ENCODE results near the gene UGT1A4.

Gene UGT1A4

DNA sequence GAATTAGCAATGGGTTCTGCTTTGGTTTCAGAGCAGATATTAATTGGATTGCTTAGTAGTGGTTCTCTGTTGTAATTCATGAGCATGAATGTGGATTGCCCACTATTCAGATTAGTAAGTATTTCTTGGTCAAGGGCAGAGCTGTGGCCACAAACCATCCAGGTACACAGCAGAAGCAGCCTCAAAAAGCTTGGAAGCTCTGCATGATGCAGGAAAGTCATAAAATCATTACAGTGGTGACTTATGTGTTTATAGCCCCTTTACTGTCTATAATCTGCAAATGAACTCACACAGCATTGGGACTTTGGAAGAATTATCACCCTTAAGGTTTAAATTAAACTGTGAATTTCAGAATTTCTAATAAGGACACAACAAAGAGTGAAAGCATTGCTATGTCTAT is 39.6 kb downstream of the UGT1A4 start:
- H3K27ac ChIP-seq: no peak overlapping the region
- H3K4me3 ChIP-seq (ENCODE audit: low read depth, low read length): no peak overlapping the region
- no peaks in the 10 kb centered on the region for H3K36me3 ChIP-seq
- TF ChIP-seq, protein P1, sequence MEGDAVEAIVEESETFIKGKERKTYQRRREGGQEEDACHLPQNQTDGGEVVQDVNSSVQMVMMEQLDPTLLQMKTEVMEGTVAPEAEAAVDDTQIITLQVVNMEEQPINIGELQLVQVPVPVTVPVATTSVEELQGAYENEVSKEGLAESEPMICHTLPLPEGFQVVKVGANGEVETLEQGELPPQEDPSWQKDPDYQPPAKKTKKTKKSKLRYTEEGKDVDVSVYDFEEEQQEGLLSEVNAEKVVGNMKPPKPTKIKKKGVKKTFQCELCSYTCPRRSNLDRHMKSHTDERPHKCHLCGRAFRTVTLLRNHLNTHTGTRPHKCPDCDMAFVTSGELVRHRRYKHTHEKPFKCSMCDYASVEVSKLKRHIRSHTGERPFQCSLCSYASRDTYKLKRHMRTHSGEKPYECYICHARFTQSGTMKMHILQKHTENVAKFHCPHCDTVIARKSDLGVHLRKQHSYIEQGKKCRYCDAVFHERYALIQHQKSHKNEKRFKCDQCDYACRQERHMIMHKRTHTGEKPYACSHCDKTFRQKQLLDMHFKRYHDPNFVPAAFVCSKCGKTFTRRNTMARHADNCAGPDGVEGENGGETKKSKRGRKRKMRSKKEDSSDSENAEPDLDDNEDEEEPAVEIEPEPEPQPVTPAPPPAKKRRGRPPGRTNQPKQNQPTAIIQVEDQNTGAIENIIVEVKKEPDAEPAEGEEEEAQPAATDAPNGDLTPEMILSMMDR (IDR thresholded peaks at IDR 0.05; ENCODE audit: low read depth, low read length): no peak
- DNase-seq: no peak
- no peaks in the 10 kb centered on the region for H3K9me3 ChIP-seq (ENCODE audit: severe bottlenecking)
- H3K27me3 ChIP-seq (ENCODE audit: insufficient read depth, low read depth, severe bottlenecking): no peaks in the 10 kb centered on the region

DNA sequence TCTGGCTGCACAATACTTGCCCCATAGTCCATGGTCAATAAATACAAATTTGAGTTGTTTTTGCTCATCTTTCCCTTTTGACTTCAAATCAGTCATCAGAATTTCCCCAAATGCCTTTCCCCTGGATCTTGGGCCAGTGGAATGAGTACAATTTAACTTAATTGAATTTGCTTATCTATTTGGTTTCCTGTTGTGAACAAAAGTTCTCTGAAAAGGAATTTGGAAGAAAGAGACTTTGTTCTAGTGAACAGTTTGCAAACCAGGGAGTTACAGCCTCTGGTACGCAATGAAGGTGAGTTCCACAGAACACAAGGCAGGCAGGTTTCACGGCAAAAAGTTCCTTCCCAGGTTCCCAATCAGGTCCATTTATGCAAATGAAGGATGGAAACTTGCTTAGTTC is 40.3 kb downstream of the UGT1A4 start:
- Histone ChIP-seq H3K4me3 (ENCODE audit: low read depth, low read length) (no peak overlapping the region), H3K27me3 (ENCODE audit: insufficient read depth, low read depth, severe bottlenecking) (no peaks in the 10 kb centered on the region), H3K36me3 (no peaks in the 10 kb centered on the region), H3K9me3 (ENCODE audit: severe bottlenecking) (no peaks in the 10 kb centered on the region), H3K27ac (no peak overlapping the region)
- DNase-seq: no peak
- TF ChIP-seq, protein P1 (IDR thresholded peaks at IDR 0.05; ENCODE audit: low read depth, low read length): no peak

DNA sequence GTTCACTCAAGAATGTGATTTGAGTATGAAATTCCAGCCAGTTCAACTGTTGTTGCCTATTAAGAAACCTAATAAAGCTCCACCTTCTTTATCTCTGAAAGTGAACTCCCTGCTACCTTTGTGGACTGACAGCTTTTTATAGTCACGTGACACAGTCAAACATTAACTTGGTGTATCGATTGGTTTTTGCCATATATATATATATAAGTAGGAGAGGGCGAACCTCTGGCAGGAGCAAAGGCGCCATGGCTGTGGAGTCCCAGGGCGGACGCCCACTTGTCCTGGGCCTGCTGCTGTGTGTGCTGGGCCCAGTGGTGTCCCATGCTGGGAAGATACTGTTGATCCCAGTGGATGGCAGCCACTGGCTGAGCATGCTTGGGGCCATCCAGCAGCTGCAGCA is 41.5 kb downstream of the UGT1A4 start, which contains the start of gene UGT1A1:
TSS of gene UGT1A1 (plus strand) at position 228 of the 400 bp plus-strand sequence. CDS start at position 246, 18 bp downstream.
- Histone ChIP-seq H3K36me3 (no peaks in the 10 kb centered on the region), H3K27ac (no peak within 1 kb of the TSS), H3K9me3 (ENCODE audit: severe bottlenecking) (no peaks in the 10 kb centered on the region), H3K4me3 (ENCODE audit: low read depth, low read length) (no peak within 1 kb of the TSS), H3K27me3 (ENCODE audit: insufficient read depth, low read depth, severe bottlenecking) (no peaks in the 10 kb centered on the region)
- no peak for DNase-seq
- TF ChIP-seq, protein P1 (IDR thresholded peaks at IDR 0.05; ENCODE audit: low read depth, low read length): no peak

DNA sequence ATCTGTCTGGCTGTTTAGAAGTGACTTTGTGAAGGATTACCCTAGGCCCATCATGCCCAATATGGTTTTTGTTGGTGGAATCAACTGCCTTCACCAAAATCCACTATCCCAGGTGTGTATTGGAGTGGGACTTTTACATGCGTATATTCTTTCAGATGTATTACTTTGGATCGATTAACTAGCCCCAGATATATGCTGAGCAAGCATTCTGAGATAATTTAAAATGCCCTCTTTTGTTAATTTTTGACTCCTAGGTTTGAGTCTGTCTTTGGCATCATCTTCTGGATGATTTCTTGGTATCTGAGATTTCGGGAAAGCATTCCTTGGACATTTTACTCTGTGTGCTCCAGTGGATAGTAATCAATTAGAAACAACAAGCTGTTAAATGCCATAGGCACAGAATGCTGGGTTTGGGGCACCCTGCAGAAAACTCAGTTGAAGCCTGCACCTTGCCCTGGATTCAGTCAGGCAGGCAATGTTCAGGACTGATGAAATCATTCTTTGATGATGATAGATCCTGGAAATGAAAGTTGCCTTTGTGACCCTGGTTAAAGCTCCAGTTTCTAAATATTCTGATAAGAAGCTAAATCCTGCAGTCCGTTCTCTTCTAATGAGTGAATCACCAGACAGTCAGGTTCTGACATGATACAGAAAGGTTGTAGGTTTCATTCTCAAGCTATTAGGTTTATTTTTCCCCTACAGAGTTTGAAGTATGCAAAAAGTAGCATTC is 42.7 kb downstream of the UGT1A4 start:
- no peaks in the 10 kb centered on the region for H3K36me3 ChIP-seq
- no peak overlapping the region for H3K27ac ChIP-seq
- no peak for DNase-seq

DNA sequence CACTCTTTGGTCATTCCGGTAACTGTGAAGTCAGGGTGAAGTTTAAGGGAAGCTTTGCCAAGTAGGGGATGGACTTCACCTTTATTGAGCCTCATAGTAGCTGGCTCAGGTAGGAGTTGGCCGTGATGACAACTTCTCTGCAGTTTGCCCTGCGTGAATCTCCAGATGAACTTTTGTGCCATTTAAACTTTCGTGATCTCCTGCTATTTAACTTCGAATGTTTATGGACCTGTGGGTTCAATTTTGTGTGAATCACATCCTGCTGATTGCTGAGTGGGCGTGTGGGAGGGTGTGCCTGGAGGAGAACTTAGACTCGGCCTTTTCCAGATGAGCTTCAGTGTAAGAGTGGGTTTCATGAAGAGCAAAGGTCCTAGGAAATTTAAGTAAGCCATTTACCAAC is 45.7 kb downstream of the UGT1A4 start:
- Histone ChIP-seq H3K27me3 (ENCODE audit: insufficient read depth, low read depth, severe bottlenecking) (no peaks in the 10 kb centered on the region), H3K4me3 (ENCODE audit: low read depth, low read length) (no peak overlapping the region), H3K27ac (no peak overlapping the region), H3K36me3 (no peaks in the 10 kb centered on the region), H3K9me3 (ENCODE audit: severe bottlenecking) (no peaks in the 10 kb centered on the region)
- no peak for DNase-seq
- TF ChIP-seq, protein P1 (IDR thresholded peaks at IDR 0.05; ENCODE audit: low read depth, low read length): no peak

More for the DNA sequence above, 42.7 kb downstream of the UGT1A4 start:
- TF ChIP-seq, protein P1 (IDR thresholded peaks at IDR 0.05; ENCODE audit: low read depth, low read length): no peak
- H3K4me3 ChIP-seq (ENCODE audit: low read depth, low read length): no peak overlapping the region
- no peaks in the 10 kb centered on the region for H3K9me3 ChIP-seq (ENCODE audit: severe bottlenecking)
- no peaks in the 10 kb centered on the region for H3K27me3 ChIP-seq (ENCODE audit: insufficient read depth, low read depth, severe bottlenecking)

DNA sequence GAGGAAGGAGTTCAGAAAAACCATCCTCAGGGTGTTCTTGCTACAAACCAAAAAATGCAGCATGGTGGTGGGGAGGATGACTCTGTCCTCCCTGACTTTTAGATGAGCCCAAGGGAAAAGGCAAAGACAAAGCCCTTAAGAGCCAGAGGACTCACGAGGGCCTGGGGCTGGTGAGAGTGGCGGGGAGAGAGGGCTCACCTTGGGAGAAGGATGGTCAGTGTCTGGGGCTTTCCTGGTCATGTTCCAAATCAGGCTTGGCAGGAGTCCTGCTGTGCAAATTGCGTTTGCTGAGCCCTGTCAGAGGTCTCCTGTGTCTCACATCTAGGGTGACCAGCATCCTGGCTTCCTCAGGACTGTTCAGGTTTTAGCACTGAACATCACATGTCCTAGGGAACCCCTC is 46.2 kb downstream of the UGT1A4 start:
- Histone ChIP-seq H3K36me3 (no peaks in the 10 kb centered on the region), H3K27me3 (ENCODE audit: insufficient read depth, low read depth, severe bottlenecking) (no peaks in the 10 kb centered on the region), H3K4me3 (ENCODE audit: low read depth, low read length) (no peak overlapping the region), H3K27ac (no peak overlapping the region), H3K9me3 (ENCODE audit: severe bottlenecking) (no peaks in the 10 kb centered on the region)
- TF ChIP-seq, protein P1 (IDR thresholded peaks at IDR 0.05; ENCODE audit: low read depth, low read length): no peak
- no peak for DNase-seq

All from WERI-Rb-1 (cell line).